Measurements from ENCODE around the gene TMEM260. TPM values are rescaled to one million over a fixed set of nuclear protein-coding genes. Genes with fewer than 3 reads are reported as not detected.

TMEM260 gene
- total and polyA plus RNA-seq, 2 donors (not counting 3 experiments of a cell fraction or from before 2014, with no cell fraction given), result 9.1 to 16.2 TPM

- H3K4me1 ChIP-seq (ENCODE audit: control insufficient read depth, extremely low read depth, insufficient read depth, low read length), result no peaks in the 10 kb centered on the region
- H3K79me2 ChIP-seq (ENCODE audit: control insufficient read depth, insufficient read depth, low read length), result no peaks in the 10 kb centered on the region
- FAIRE-seq (no peak), DNase-seq (ENCODE audit: low read depth, low spot score) (no peak)
- H3K27me3 ChIP-seq (ENCODE audit: control insufficient read depth in 2 of 2, insufficient read depth in 2 of 2, low read length in 2 of 2), result no peaks in the 10 kb centered on the region
- H4K20me1 ChIP-seq (replicated peaks; ENCODE audit: control insufficient read depth, extremely low read depth, insufficient read depth, low read length), result no peaks in the 10 kb centered on the region
- dilution Hi-C loops (cut with MboI; ENCODE audit: extremely low pct_ligation_motif_present, low sequenced_read_pairs) (no loop called here), intact Hi-C loops (cut with micrococcal nuclease) (no loop called here)
- BruUV-seq (replicated peaks), result no TSS peak
- H3K9ac ChIP-seq (replicated peaks; ENCODE audit: extremely low read depth, insufficient read depth, low read length), result no peak overlapping the region
- H2AFZ ChIP-seq (ENCODE audit: low read depth, low read length), result no peak overlapping the region
- H3K27ac ChIP-seq (ENCODE audit: insufficient read depth, low read depth, low read length), result no peak overlapping the region
- H3K9me1 ChIP-seq (replicated peaks; ENCODE audit: control insufficient read depth, extremely low read depth, insufficient read depth, low read length), result no peaks in the 10 kb centered on the region
- ChIA-PET POLR2A (no interaction called here), CTCF (interaction anchor here (1.2 kb wide), 1 partner anchor 9 kb away, joined by 3 read pairs; no protein-coding TSS in a partner anchor)
- TF ChIP-seq MAX (IDR thresholded peaks at IDR 0.05; ENCODE audit: insufficient read depth, insufficient read length), result no peak
- no peak for TF ChIP-seq POLR2AphosphoS5 (IDR thresholded peaks at IDR 0.05; ENCODE audit: insufficient read depth, low read depth, low read length)
- no peak for TF ChIP-seq POLR2A (IDR thresholded peaks at IDR 0.05; ENCODE audit: low read depth, low read length)
- TF ChIP-seq FOS (IDR thresholded peaks at IDR 0.05; ENCODE audit: borderline replicate concordance, insufficient read depth, low read length), result no peak
- no peak for TF ChIP-seq EZH2 (IDR thresholded peaks at IDR 0.05; ENCODE audit: borderline replicate concordance, low read depth, low read length, severe bottlenecking)
- TF ChIP-seq CTCF (IDR thresholded peaks at IDR 0.05; ENCODE audit: extremely low read depth in 1 of 2, insufficient read depth in 1 of 2, low read depth in 1 of 2, low read length in 2 of 2), result no peak
- no peak for TF ChIP-seq JUN (IDR thresholded peaks at IDR 0.05; ENCODE audit: borderline replicate concordance, insufficient read depth, insufficient read length, low read depth)
- no peak for TF ChIP-seq GATA2 (IDR thresholded peaks at IDR 0.05; ENCODE audit: insufficient read depth, insufficient read length, low read depth, low read length)
- TF ChIP-seq MYC (IDR thresholded peaks at IDR 0.05; ENCODE audit: low read depth, low read length), result no peak
- peaks cover 7 to 18% of the 10 kb centered on the region in 2 experiments for H3K36me3 ChIP-seq (ENCODE audit: control insufficient read depth in 2 of 2, extremely low read depth in 1 of 2, insufficient read depth in 2 of 2, low read length in 2 of 2)
- H3K9me3 ChIP-seq (replicated peaks; ENCODE audit: control insufficient read depth, insufficient read depth, low read length), result no peaks in the 10 kb centered on the region
- no peak overlapping the region for H3K4me2 ChIP-seq (ENCODE audit: insufficient read depth, low read length)
- no peak overlapping the region for H3K4me3 ChIP-seq (replicated peaks in 1 of 3; ENCODE audit: insufficient read depth in 1 of 3, low read depth in 1 of 3, low read length in 3 of 3)
These were observed 53.9 kb downstream of the TMEM260 start for GRCh38 chr14:56633544-56633943.
